Stimulated activated CD8-positive, alpha-beta memory T cell treated with anti-CD3 and anti-CD28 coated beads, Interleukin-7, amount 100 ng/mL, for 24 hours (primary cell): ENCODE results near the gene KRTAP16-1.

Experiments
- DNase-seq: peaks from one replicate; pipeline ENCODE4 v3.0.0-alpha.2; 2020; ENCODE audit warnings: low read depth

The KRTAP16-1 gene

GRCh38 chr17:41329279-41329948 lies 20.3 kb upstream of the KRTAP16-1 start:
- no peak for DNase-seq

DNA sequence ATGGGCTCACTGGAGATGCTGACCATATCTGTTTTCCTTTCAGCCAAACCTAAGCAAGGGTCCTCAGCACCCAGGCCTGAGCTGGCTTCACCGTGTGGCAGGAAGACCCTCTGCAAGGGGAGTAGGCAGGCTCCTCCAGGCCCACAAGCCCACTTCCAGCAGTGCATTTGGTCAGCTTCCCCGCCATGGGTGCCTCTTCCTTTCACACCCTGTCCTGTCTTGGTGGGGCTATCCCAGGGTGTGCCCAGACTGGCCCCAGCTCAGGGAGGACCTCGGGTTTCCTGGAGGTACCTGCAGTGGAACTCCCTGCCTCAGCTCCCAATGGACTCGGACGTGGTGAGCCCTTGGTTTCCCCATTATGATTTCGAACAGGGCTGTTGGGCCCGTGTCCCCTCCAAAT lies 19.1 kb upstream of the KRTAP16-1 start:
- no peak for DNase-seq

- DNase-seq = no peak
Observed at GRCh38 chr17:41327411-41328120, 18.5 kb upstream of the KRTAP16-1 start.

DNA sequence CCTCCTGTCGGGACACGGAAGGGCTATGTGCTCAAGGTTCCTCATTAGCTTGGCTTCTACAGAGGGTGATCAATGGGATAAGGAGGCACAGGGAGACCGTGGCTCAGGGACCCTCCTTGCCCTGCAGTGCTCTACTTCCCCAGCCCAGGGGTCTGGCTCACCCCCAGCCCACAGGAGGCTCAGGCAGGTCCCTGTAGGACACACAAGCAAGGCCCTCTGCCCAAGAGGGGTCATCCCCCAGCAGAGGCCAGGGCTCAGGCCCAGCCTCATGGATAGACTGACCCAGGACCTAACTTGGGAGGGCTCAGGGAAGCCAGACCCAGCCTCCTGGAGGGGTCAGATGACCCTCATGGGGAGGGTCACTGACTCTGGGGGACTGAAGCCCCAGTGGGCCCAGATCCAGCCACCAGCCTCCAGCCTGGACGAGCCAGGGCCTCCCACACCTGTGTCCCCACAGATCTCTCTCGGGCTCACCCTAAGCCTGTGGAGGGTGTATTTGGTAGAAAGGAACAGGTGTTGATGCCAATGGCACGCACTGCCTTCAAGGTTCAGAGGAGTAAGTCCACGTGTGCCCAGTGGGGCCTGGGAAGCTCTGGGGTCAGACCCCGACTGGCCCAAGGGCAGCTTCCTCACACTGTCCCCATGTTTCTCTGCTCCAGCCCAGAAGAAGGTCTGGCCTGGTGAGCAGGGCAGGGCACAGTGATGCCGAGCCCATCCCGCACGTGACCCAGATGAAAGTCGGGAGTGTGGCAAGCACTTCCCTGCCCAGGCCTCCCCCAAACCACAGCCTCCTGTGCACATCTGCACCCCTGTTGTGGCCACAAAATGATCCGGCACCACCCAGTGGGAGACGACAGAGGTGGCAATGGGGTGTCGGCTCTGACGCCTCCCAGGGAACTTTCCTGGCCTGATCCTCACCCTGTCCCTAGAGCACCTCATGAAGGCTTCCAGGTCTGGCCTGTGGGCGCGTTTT lies 17.4 kb upstream of the KRTAP16-1 start:
- DNase-seq = no peak

GRCh38 chr17:41325611-41326010 lies 16.5 kb upstream of the KRTAP16-1 start:
- no peak for DNase-seq

GRCh38 chr17:41325126-41325525 lies 16.0 kb upstream of the KRTAP16-1 start:
- no peak for DNase-seq

- no peak for DNase-seq
Observed at GRCh38 chr17:41324180-41325075, 15.3 kb upstream of the KRTAP16-1 start.

DNA sequence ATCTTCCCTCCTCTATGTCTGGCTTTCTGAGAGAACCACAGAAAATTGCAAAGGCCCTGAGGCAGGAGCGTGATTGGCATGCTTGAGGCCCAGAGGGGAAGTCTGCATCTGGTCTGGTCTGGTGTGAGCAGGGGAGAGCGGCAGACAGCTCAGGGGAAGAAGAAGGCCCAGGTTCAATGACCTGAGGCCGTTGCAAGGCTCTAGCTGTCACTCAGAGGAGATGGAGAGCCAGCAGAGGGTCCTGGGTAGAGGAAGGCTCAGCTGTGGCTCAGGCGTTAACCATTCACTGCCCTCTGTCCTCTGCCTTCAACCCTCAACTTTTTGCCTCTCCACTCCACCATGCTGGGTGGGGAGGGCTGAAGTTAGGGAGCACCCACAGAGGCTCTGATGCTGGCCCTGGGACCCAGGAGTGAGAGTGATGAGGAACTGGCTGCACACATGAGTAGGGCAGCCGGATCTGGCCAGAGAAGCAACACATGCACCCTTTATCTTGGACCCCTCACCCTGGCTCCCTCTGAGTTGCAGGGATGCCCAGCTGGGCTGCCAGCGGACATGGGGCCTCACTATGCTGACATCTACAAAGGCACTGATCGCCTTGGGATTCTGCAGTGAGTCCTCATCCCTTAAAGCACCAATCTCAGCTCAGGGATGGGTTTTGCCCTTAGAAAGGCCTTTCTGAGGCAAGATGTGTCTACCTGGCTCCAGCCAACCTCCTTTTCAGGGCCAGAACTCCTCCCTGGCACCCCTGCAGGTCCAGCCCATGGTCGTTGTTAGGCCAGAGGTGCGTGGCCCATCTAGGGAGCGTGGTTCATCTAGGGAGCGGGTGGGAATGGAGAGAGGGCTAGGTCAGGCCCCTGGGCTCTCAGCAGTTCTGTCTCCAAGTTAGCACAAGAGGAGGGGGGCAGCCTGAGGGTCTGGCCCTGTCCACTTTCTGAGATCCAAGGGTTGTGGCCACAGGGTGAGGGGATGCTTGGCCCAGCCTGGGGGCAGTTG lies 14.1 kb upstream of the KRTAP16-1 start:
- DNase-seq = no peak

DNA sequence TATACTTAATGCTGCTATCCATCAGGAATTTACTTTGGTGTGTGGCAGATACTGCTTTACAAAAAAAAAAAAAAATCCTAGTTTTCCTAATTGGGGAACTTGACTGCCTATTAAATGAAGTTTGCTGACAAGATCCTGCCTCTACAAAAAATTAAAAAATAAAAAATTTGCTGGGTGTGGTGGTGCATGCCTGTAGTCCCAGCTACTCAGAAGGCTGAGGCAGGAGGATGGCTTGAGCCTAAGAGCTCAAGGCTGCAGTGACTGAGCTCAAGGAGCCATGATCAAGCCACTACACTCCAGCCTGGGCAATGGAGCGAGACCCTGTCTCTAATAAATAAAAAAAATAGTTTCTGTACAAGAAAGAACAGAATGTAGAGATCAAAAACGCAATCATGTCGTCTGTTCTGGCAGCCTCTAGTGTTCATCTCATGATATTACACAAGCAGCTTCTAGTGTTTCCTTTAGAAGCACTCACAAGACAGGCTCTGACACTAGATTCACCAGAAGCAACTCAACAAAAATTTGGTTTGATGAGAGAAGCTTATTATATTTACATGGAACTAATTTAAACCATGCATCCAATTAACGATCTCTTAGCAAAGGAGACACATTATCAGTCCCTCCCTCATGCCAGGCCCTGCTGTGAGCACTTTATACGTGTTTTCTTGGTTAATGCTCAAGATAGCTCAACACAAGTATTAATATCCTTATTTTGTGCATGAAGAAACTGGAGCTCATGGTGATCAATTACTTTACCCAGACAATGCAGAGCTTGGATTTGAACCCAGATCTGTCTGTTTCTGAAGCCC lies 13.2 kb upstream of the KRTAP16-1 start:
- no peak for DNase-seq

- no peak for DNase-seq
Observed at GRCh38 chr17:41318231-41318630, 9.1 kb upstream of the KRTAP16-1 start.

- no peak for DNase-seq
Observed at GRCh38 chr17:41315814-41316445, 6.8 kb upstream of the KRTAP16-1 start.

DNA sequence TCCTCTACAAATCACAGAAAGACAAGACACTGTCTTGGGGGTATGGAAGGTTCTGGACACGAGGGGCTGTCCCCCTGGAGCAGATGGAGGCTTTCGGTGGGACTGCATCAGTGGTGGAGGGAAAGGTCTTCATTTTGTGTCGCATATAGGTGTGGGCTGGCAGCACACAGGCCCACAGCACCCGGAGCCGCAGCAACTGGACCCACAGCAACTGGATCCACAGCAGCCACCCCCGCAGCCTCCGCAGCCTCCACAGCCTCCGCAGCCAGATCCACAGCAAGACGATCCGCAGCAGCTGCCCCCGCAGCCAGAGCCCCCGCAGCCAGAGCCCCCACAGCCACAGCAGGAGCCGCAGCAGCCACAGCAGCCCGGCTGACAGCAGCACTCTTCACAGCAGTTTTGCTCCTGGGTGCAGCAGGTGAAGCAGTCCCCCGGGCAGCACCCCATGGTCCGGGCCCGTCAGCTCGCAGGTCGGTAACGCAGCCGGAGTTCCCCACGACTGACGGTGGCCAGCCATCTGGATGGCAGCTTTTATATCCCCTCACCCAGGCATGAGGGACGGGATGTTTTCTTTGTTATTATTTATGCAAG lies 6.2 kb upstream of the KRTAP16-1 start, which contains the start of gene KRTAP17-1:
KRTAP17-1 (minus strand) TSS at position 507 of the 591 bp plus-strand sequence; CDS start at position 447, 60 bp downstream.
- DNase-seq = no peak

GRCh38 chr17:41311111-41311510 lies 2.0 kb upstream of the KRTAP16-1 start:
- DNase-seq = no peak

DNA sequence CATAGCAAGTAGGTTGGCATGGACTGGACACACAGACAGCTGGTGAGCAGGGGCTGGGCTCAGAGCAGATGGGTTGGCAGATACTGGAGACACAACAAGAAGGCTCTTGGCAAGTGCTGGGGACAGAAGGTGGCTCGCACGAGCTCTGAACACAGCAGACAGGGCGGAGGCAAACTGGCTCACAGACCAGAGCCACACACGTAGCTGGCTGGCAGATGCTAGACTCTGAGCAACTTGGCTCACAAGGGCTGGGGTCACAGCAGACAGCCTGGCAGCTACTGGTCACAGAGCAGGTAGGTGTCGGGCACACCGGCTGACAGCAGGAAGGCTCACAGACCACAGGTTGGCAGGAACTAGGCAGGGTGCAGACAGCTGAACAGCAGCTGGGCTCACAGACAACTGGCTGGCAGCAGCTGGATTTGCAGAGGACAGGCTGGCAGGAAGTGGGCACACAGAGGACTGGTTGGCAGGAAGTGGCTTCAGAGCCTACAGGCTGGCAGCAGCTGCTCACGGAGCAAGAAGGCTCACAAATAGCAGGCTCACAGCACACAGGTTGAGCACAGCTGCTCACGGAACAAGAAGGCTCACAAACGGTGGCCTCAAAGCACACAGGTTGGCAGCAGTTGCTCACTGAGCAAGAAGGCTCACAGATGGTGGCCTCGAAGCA lies 725 bp downstream of the KRTAP16-1 start:
- DNase-seq = no peak

- DNase-seq = no peak
Observed at GRCh38 chr17:41307647-41308046, 1.5 kb downstream of the KRTAP16-1 start.

- no peak for DNase-seq
Observed at GRCh38 chr17:41304091-41304490, 5.0 kb downstream of the KRTAP16-1 start.

- DNase-seq = no peak
Observed at GRCh38 chr17:41302981-41303380, 6.1 kb downstream of the KRTAP16-1 start.
